Activated CD4-positive, alpha-beta T cell treated with anti-CD3 and anti-CD28 coated beads for 4 hours (primary cell): ENCODE results near the gene CEP89.
"Not testable (repeated sequence)": the region's sequence is repeated elsewhere in the genome, so short reads cannot be mapped to it uniquely, and the experiment has no call there.

Source experiments
- DNase-seq, 2 donors: peaks; one replicate each; pipeline ENCODE4 v3.0.0-alpha.2; 2020

CEP89 gene

GRCh38 chr19:32945260-32945659 is 26.5 kb downstream of the CEP89 start:
- DNase-seq: no peak

- DNase-seq: not testable (repeated sequence)
Observed at GRCh38 chr19:32941273-32941672, 30.5 kb downstream of the CEP89 start.

GRCh38 chr19:32936065-32936464 is 35.7 kb downstream of the CEP89 start:
- DNase-seq: no peak

- DNase-seq: no peak
Observed at GRCh38 chr19:32935629-32936028, 36.1 kb downstream of the CEP89 start.

- no peak for DNase-seq
Observed at GRCh38 chr19:32933571-32933970, 38.2 kb downstream of the CEP89 start.

- DNase-seq: no peak
Observed at GRCh38 chr19:32930567-32930966, 41.2 kb downstream of the CEP89 start.

GRCh38 chr19:32928806-32929205 is 43.0 kb downstream of the CEP89 start:
- no peak for DNase-seq

GRCh38 chr19:32924200-32924599 is 47.6 kb downstream of the CEP89 start:
- DNase-seq: no peak

GRCh38 chr19:32921624-32922023 is 50.1 kb downstream of the CEP89 start:
- DNase-seq: no peak

GRCh38 chr19:32919365-32919764 is 52.4 kb downstream of the CEP89 start:
- no peak for DNase-seq

- DNase-seq: no peak
Observed at GRCh38 chr19:32917616-32917996, 54.2 kb downstream of the CEP89 start.

GRCh38 chr19:32916969-32917615 is 54.7 kb downstream of the CEP89 start:
- DNase-seq: no peak

- no peak for DNase-seq
Observed at GRCh38 chr19:32914879-32915660, 56.7 kb downstream of the CEP89 start.

GRCh38 chr19:32911467-32911866 is 60.3 kb downstream of the CEP89 start:
- no peak for DNase-seq

- DNase-seq: no peak
Observed at GRCh38 chr19:32910874-32911273, 60.9 kb downstream of the CEP89 start.

GRCh38 chr19:32910094-32910493 is 61.7 kb downstream of the CEP89 start:
- no peak for DNase-seq

- DNase-seq: no peak
Observed at GRCh38 chr19:32909257-32909656, 62.5 kb downstream of the CEP89 start.

- no peak for DNase-seq
Observed at GRCh38 chr19:32908641-32909190, 63.0 kb downstream of the CEP89 start.

- no peak for DNase-seq
Observed at GRCh38 chr19:32902448-32902847, 69.3 kb downstream of the CEP89 start.

- DNase-seq: no peak
Observed at GRCh38 chr19:32901504-32902161, 70.1 kb downstream of the CEP89 start.

GRCh38 chr19:32896516-32897214 is 75.1 kb downstream of the CEP89 start:
- no peak for DNase-seq

- no peak for DNase-seq
Observed at GRCh38 chr19:32895384-32895783, 76.4 kb downstream of the CEP89 start.

- no peak for DNase-seq
Observed at GRCh38 chr19:32891609-32892008, 80.1 kb downstream of the CEP89 start.
